H9 (cell line): ENCODE measurements around the gene TNFRSF1B. TPM values are rescaled to one million over a fixed set of nuclear protein-coding genes. Genes with fewer than 3 reads are reported as not detected.

Source experiments
- DNase-seq: peaks from one replicate; pipeline ENCODE4 v3.0.0-alpha.2; 2017
- H2AFZ ChIP-seq: one replicate; pipeline ENCODE4 v1.6.1; 2013; ENCODE audit warnings: mild to moderate bottlenecking, low read length, control low read depth, moderate library complexity
- H2AK5ac ChIP-seq: 2 replicates; pipeline ENCODE4 v1.6.1; 2013; ENCODE audit warnings: low read length, control low read depth, mixed read lengths; ENCODE audit not compliant: insufficient read length
- H2BK120ac ChIP-seq: one replicate; pipeline ENCODE4 v1.6.1; 2013; ENCODE audit warnings: low read depth, mild to moderate bottlenecking, low read length, control low read depth, inconsistent platforms; ENCODE audit not compliant: poor library complexity, severe bottlenecking
- H2BK12ac ChIP-seq: 2 replicates; pipeline ENCODE4 v1.6.1; 2013; ENCODE audit warnings: low read length, control low read depth, mixed read lengths, low read depth; ENCODE audit not compliant: insufficient read length
- H2BK15ac ChIP-seq: 2 replicates; pipeline ENCODE4 v1.6.1; 2013; ENCODE audit warnings: low read depth, low read length, control low read depth
- H2BK20ac ChIP-seq: one replicate; pipeline ENCODE4 v1.6.1; 2013; ENCODE audit warnings: low read depth, mild to moderate bottlenecking, low read length, control low read depth, inconsistent platforms; ENCODE audit not compliant: poor library complexity, severe bottlenecking
- H2BK5ac ChIP-seq: 2 replicates; pipeline ENCODE4 v1.6.1; 2013; ENCODE audit warnings: low read length, control low read depth, mixed read lengths; ENCODE audit not compliant: insufficient read length
- H3K14ac ChIP-seq: 2 replicates; pipeline ENCODE4 v1.6.1; 2013; ENCODE audit warnings: low read length, control low read depth; ENCODE audit not compliant: insufficient read depth
- H3K18ac ChIP-seq: 2 replicates; pipeline ENCODE4 v1.6.1; 2013; ENCODE audit warnings: low read depth, mild to moderate bottlenecking, mixed read lengths, low read length, control low read depth; ENCODE audit not compliant: insufficient read length
- H3K23ac ChIP-seq: 2 replicates; pipeline ENCODE4 v1.6.1; 2013; ENCODE audit warnings: low read length, control low read depth, mixed read lengths, low read depth; ENCODE audit not compliant: insufficient read length
- H3K23me2 ChIP-seq: 2 replicates; pipeline ENCODE4 v1.6.1; 2013; ENCODE audit warnings: low read depth, mild to moderate bottlenecking, mixed read lengths, low read length, control low read depth; ENCODE audit not compliant: insufficient read length, poor library complexity, severe bottlenecking
- H3K27ac ChIP-seq: 2 replicates; pipeline ENCODE4 v1.5.1; 2013; ENCODE audit warnings: low read length, control low read depth, mixed read lengths, low read depth; ENCODE audit not compliant: insufficient read length
- H3K27me3 ChIP-seq: 2 replicates; pipeline ENCODE4 v1.6.1; 2013; ENCODE audit warnings: low read length, control low read depth, inconsistent platforms; ENCODE audit not compliant: insufficient read depth
- H3K4ac ChIP-seq: 2 replicates; pipeline ENCODE4 v1.6.1; 2013; ENCODE audit warnings: low read depth, mild to moderate bottlenecking, control low read depth, inconsistent platforms, low read length, moderate library complexity
- H3K4me1 ChIP-seq: 2 replicates; pipeline ENCODE4 v1.6.1; 2013; ENCODE audit warnings: low read length, control low read depth, inconsistent platforms; ENCODE audit not compliant: insufficient read depth
- H3K4me2 ChIP-seq: 2 replicates; pipeline ENCODE4 v1.6.1; 2013; ENCODE audit warnings: low read length, control low read depth, mixed read lengths; ENCODE audit not compliant: insufficient read length, insufficient read depth
- H3K56ac ChIP-seq: 2 replicates; pipeline ENCODE4 v1.6.1; 2013; ENCODE audit warnings: low read depth, mild to moderate bottlenecking, mixed read lengths, low read length, control low read depth; ENCODE audit not compliant: insufficient read length
- H3K79me1 ChIP-seq: 2 replicates; pipeline ENCODE4 v1.6.1; 2013; ENCODE audit warnings: low read depth, mild to moderate bottlenecking, moderate library complexity, low read length, control low read depth, inconsistent platforms; ENCODE audit not compliant: insufficient read depth, poor library complexity, severe bottlenecking
- H3K79me2 ChIP-seq: 2 replicates; pipeline ENCODE4 v1.6.1; 2013; ENCODE audit warnings: low read length, control low read depth, inconsistent platforms; ENCODE audit not compliant: insufficient read depth
- H3K9ac ChIP-seq: 2 replicates; pipeline ENCODE4 v1.6.1; 2013; ENCODE audit warnings: low read length, control low read depth, mixed read lengths; ENCODE audit not compliant: insufficient read length; ENCODE audit errors: extremely low read depth
- H3K9me3 ChIP-seq: one replicate; pipeline ENCODE4 v1.6.1; 2013; ENCODE audit warnings: low read depth, low read length, inconsistent platforms; ENCODE audit not compliant: control insufficient read depth
- H3T11ph ChIP-seq: one replicate; pipeline ENCODE4 v1.6.1; 2013; ENCODE audit warnings: mild to moderate bottlenecking, low read length, control low read depth, inconsistent platforms
- H4K20me1 ChIP-seq: one replicate; pipeline ENCODE4 v1.6.1; 2013; ENCODE audit not compliant: control insufficient read depth, insufficient read length, insufficient read depth
- H4K5ac ChIP-seq: 2 replicates; pipeline ENCODE4 v1.6.1; 2013; ENCODE audit warnings: low read depth, mild to moderate bottlenecking, mixed read lengths, low read length, control low read depth; ENCODE audit not compliant: insufficient read length
- H4K8ac ChIP-seq: replicated peaks from 2 replicates; pipeline ENCODE4 v1.6.1; 2013; ENCODE audit warnings: low read length, control low read depth, mixed read lengths, low read depth; ENCODE audit not compliant: insufficient read length
- H4K91ac ChIP-seq: 2 replicates; pipeline ENCODE4 v1.6.1; 2013; ENCODE audit warnings: low read depth, mild to moderate bottlenecking, moderate library complexity, mixed read lengths, low read length, control low read depth; ENCODE audit not compliant: insufficient read length
- H3K27ac Mint-ChIP-seq, 3 experiments: 2 replicates in 2 of 3; 3 replicates in 1 of 3; pipeline ENCODE4 v1.8.0; 2020 to 2021; ENCODE audit warnings: mixed read lengths in 3 of 3, mild to moderate bottlenecking in 1 of 3, moderate library complexity in 1 of 3
- H3K27me3 Mint-ChIP-seq: 2 replicates; pipeline ENCODE4 v1.8.0; 2021; ENCODE audit warnings: low read depth, mild to moderate bottlenecking, moderate library complexity, mixed read lengths
- H3K36me3 Mint-ChIP-seq, 3 experiments: 2 replicates in 2 of 3; 3 replicates in 1 of 3; pipeline ENCODE4 v1.8.0; 2020 to 2021; ENCODE audit warnings: low read depth in 3 of 3, mixed read lengths in 3 of 3; ENCODE audit not compliant: insufficient read depth in 1 of 3
- H3K4me1 Mint-ChIP-seq, 2 experiments: 2 replicates each; pipeline ENCODE4 v1.8.0; 2020; ENCODE audit warnings: mixed read lengths in 2 of 2
- H3K4me3 Mint-ChIP-seq, 2 experiments: 2 replicates in 1 of 2; 3 replicates in 1 of 2; pipeline ENCODE4 v1.8.0; 2020 to 2021; ENCODE audit warnings: mild to moderate bottlenecking in 2 of 2, mixed read lengths in 2 of 2, moderate library complexity in 1 of 2
- H3K9me3 Mint-ChIP-seq, 2 experiments: 2 replicates in 1 of 2; 3 replicates in 1 of 2; pipeline ENCODE4 v1.8.0; 2020; ENCODE audit warnings: mild to moderate bottlenecking in 2 of 2, mixed read lengths in 2 of 2, moderate library complexity in 1 of 2
- CTCF ChIP-seq: fragments of 200-600 bp; sonication (generic); conservative IDR thresholded peaks from 3 replicates; pipeline ENCODE4 v1.8.0; 2021; ENCODE audit warnings: antibody characterized with exemption, mild to moderate bottlenecking
- WGBS: extraction: QIAGEN DNeasy Blood & Tissue Kit; methylation state at CpG from one replicate; pipeline ENCODE4 v1.1.7; 2013; ENCODE audit warnings: missing lambda C conversion rate, low lambda C conversion rate, mixed read lengths; ENCODE audit not compliant: insufficient read length; ENCODE audit errors: extremely low coverage; 5-methylcytosine and 5-hydroxymethylcytosine counted together
- total RNA-seq: library from RNA; stranded (reverse); gene quantifications from 2 replicates; pipeline ENCODE4 v1.2.1, GENCODE V29; 2021

TNFRSF1B gene
- total RNA-seq, 1 experiment from 2014 or later: 0.57 TPM

- H3T11ph ChIP-seq: no peak overlapping the region
- H2BK15ac ChIP-seq: no peak overlapping the region
- H3K23ac ChIP-seq: no peak overlapping the region
- WGBS: no CpG with 5 or more reads among the region's 7 CpGs
- Mint-ChIP-seq H3K4me3 (no peak overlapping the region), H3K4me1 (peaks cover 23 to 38% of the 10 kb centered on the region in 2 experiments), H3K27me3 (no peaks in the 10 kb centered on the region), H3K36me3 (no peaks in the 10 kb centered on the region; a peak in 1 of 7 replicates), H3K9me3 (no peaks in the 10 kb centered on the region), H3K27ac (no peak overlapping the region)
- H2AK5ac ChIP-seq: no peak overlapping the region
- H2AFZ ChIP-seq: no peak overlapping the region
- H3K9me3 ChIP-seq: no peaks in the 10 kb centered on the region
- H4K91ac ChIP-seq: no peak overlapping the region
- TF ChIP-seq CTCF: no peak
- H3K23me2 ChIP-seq: peaks cover 3% of the 10 kb centered on the region
- DNase-seq: no peak
- no peak overlapping the region for H3K9ac ChIP-seq
- H2BK5ac ChIP-seq: no peak overlapping the region
- H3K18ac ChIP-seq: no peak overlapping the region
- H3K27me3 ChIP-seq: no peaks in the 10 kb centered on the region
- H4K8ac ChIP-seq: no peak overlapping the region
- no peak overlapping the region for H3K14ac ChIP-seq
- no peaks in the 10 kb centered on the region; the same call in 1 of the 2 replicates for H3K4me1 ChIP-seq
- no peak overlapping the region for H3K4me2 ChIP-seq
- H3K79me2 ChIP-seq: no peaks in the 10 kb centered on the region
- no peak overlapping the region for H3K27ac ChIP-seq
- H2BK120ac ChIP-seq: no peak overlapping the region
- H3K79me1 ChIP-seq: no peaks in the 10 kb centered on the region
- no peak overlapping the region for H4K5ac ChIP-seq
- H2BK20ac ChIP-seq: no peak overlapping the region
- no peaks in the 10 kb centered on the region for H4K20me1 ChIP-seq
- no peak overlapping the region for H3K4ac ChIP-seq
- no peak overlapping the region for H2BK12ac ChIP-seq
- H3K56ac ChIP-seq: no peak overlapping the region
Observed at GRCh38 chr1:12200208-12200607, 33.4 kb downstream of the TNFRSF1B start.
